Tibial nerve (tissue), 4 donors: Measurements from ENCODE around the gene ATE1.

Experiments used
- EP300 ChIP-seq, 2 donors: sonication (generic); formaldehyde crosslinking; IDR thresholded peaks; one replicate each; pipeline ENCODE4 v1.6.1; 2017; ENCODE audit warnings: antibody characterized with exemption in 2 of 2, mild to moderate bottlenecking in 1 of 2
- POLR2A ChIP-seq, 2 donors: fragments of 450-650 bp; IDR thresholded peaks; one replicate each; pipeline ENCODE4 v1.6.1; 2017; ENCODE audit warnings: antibody characterized with exemption in 2 of 2, mild to moderate bottlenecking in 2 of 2, moderate library complexity in 2 of 2
- TF ChIP-seq, protein P1 (sequence below), 5 experiments: fragments of 200-600 bp in 3 of 5; fragments of 450-650 bp in 2 of 5; sonication (generic) in 3 of 5; IDR thresholded peaks; one replicate each; pipeline ENCODE4 v1.5.1; 2016 to 2019; ENCODE audit warnings: antibody characterized with exemption in 5 of 5, mild to moderate bottlenecking in 3 of 5, moderate library complexity in 2 of 5

GRCh38 chr10:121698902-121699301 is 228.9 kb downstream of the ATE1 start:
- TF ChIP-seq, protein P1, sequence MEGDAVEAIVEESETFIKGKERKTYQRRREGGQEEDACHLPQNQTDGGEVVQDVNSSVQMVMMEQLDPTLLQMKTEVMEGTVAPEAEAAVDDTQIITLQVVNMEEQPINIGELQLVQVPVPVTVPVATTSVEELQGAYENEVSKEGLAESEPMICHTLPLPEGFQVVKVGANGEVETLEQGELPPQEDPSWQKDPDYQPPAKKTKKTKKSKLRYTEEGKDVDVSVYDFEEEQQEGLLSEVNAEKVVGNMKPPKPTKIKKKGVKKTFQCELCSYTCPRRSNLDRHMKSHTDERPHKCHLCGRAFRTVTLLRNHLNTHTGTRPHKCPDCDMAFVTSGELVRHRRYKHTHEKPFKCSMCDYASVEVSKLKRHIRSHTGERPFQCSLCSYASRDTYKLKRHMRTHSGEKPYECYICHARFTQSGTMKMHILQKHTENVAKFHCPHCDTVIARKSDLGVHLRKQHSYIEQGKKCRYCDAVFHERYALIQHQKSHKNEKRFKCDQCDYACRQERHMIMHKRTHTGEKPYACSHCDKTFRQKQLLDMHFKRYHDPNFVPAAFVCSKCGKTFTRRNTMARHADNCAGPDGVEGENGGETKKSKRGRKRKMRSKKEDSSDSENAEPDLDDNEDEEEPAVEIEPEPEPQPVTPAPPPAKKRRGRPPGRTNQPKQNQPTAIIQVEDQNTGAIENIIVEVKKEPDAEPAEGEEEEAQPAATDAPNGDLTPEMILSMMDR (IDR thresholded peaks at IDR 0.05), result no peak
- TF ChIP-seq POLR2A (IDR thresholded peaks at IDR 0.05) (no peak), EP300 (IDR thresholded peaks at IDR 0.05) (no peak)
